MM.1S (cell line): ENCODE measurements around the gene TFDP1.

ENCODE experiments used
- EZH2phosphoT487 ChIP-seq: fragments of 300-600 bp; sonication (generic); IDR thresholded peaks from 2 replicates; pipeline ENCODE4 v1.6.1; 2018; ENCODE audit warnings: antibody characterized with exemption, low read length
- TF ChIP-seq, protein P1 (sequence below): fragments of 300-600 bp; sonication (generic); IDR thresholded peaks from 2 replicates; pipeline ENCODE4 v1.5.1; 2016; ENCODE audit warnings: antibody characterized with exemption, low read length, mixed read lengths

DNA sequence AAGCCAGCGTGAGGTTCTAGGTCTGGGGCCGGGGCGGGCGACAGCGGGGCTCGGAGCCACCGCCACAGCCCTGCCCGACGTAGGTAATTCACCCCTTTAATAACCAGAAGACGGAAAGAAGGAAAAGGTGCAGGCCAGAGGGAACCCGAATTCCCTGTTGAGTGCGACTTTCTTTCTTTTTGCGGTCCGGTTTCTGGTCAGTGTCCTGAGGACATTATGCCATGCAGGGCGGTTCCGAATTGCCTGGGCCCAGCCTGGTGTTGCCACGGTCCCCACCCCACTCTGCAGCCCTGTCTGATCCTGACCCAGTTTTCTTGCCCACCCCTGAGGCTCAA, 18.4 kb upstream of the TFDP1 start:
- TF ChIP-seq, protein P1, sequence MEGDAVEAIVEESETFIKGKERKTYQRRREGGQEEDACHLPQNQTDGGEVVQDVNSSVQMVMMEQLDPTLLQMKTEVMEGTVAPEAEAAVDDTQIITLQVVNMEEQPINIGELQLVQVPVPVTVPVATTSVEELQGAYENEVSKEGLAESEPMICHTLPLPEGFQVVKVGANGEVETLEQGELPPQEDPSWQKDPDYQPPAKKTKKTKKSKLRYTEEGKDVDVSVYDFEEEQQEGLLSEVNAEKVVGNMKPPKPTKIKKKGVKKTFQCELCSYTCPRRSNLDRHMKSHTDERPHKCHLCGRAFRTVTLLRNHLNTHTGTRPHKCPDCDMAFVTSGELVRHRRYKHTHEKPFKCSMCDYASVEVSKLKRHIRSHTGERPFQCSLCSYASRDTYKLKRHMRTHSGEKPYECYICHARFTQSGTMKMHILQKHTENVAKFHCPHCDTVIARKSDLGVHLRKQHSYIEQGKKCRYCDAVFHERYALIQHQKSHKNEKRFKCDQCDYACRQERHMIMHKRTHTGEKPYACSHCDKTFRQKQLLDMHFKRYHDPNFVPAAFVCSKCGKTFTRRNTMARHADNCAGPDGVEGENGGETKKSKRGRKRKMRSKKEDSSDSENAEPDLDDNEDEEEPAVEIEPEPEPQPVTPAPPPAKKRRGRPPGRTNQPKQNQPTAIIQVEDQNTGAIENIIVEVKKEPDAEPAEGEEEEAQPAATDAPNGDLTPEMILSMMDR = no peak
- no peak for TF ChIP-seq EZH2phosphoT487
